ENCODE results near the gene GPR32.

GRCh38 chr19:50803633-50804419 is 33.6 kb downstream of the GPR32 start:
- TF ChIP-seq CTCF (IDR thresholded peaks at IDR 0.05) (no peak), POLR2A (IDR thresholded peaks at IDR 0.05) (no peak)

All from Peyer's patch (tissue), 4 donors.